Left colon (tissue), 2 donors: Measurements from ENCODE around the gene ATP2C1. TPM values are rescaled to one million over a fixed set of nuclear protein-coding genes. Genes with fewer than 3 reads are reported as not detected.

ENCODE experiments used
- ATAC-seq: fragments of 200-7000 bp; cut with Tn5 transposase; one replicate; pipeline ENCODE4 v1.9.1; 2020; ENCODE audit warnings: mild to moderate bottlenecking, moderate library complexity
- DNase-seq, 2 donors: peaks; one replicate each; pipeline ENCODE4 v3.0.0-alpha.2; 2020
- intact Hi-C, 2 donors: fragments of 100-400 bp; cut with DNase I in 1 of 2; cut with micrococcal nuclease in 1 of 2; formaldehyde crosslinking; loops; one replicate each; pipeline versions ENCODE4 v1.11.2 to v1.14.0; 2022; cut with DNase I, micrococcal nuclease
- total RNA-seq, 2 donors: library from RNA; stranded (reverse); fragmentation: NEBNext Ultra II Directional; extraction: Animal tissue kit (Norgen Biotek cat#: 25700); gene quantifications; one replicate each; pipeline ENCODE4 v1.2.1, GENCODE V29; 2021
- donor health status: DM: no; HTN: no; CAD: no.
- donor health status: DM: yes; HTN: yes; CAD: no.

The ATP2C1 gene
- total RNA-seq, 2 donors from 2014 or later = 62.8 to 65.7 TPM

- DNase-seq (peak; percentile 46 to 67), ATAC-seq (peak; percentile 31)
- intact Hi-C loops = loop anchor here in 1 of 2 donors (10.0 kb wide), 1 partner anchor 130 kb away; the partner anchor contains the start of genes ASTE1 and NEK11
These were observed 474 bp downstream of the ATP2C1 start for GRCh38 chr3:130894130-130894985.

- intact Hi-C loops = loop anchor here in 1 of 2 donors (10.0 kb wide), 1 partner anchor 130 kb away; the partner anchor contains the start of genes ASTE1 and NEK11
- DNase-seq (no peak), ATAC-seq (no peak)
These were observed 1.0 kb downstream of the ATP2C1 start for GRCh38 chr3:130894986-130895280.

GRCh38 chr3:130895690-130896488 lies 2.0 kb downstream of the ATP2C1 start:
- no peak for ATAC-seq
- intact Hi-C loops = loop anchor here in 1 of 2 donors (10.0 kb wide), 1 partner anchor 129 kb away; the partner anchor contains the start of genes ASTE1 and NEK11
- no peak for DNase-seq

GRCh38 chr3:130897316-130897715 lies 3.4 kb downstream of the ATP2C1 start:
- DNase-seq (no peak), ATAC-seq (no peak)
- intact Hi-C loops = loop anchor here in 1 of 2 donors (10.0 kb wide), 1 partner anchor 127 kb away; the partner anchor contains the start of genes ASTE1 and NEK11

GRCh38 chr3:130900959-130901358 lies 7.1 kb downstream of the ATP2C1 start:
- no peak for ATAC-seq
- intact Hi-C loops = no loop called here
- DNase-seq = no peak

- DNase-seq (no peak), ATAC-seq (no peak)
- intact Hi-C loops = no loop called here
These were observed 7.8 kb downstream of the ATP2C1 start for GRCh38 chr3:130901463-130902204.

GRCh38 chr3:130903412-130903908 lies 9.6 kb downstream of the ATP2C1 start:
- intact Hi-C loops = no loop called here
- DNase-seq (no peak), ATAC-seq (no peak)

- intact Hi-C loops = no loop called here
- no peak for ATAC-seq
- no peak for DNase-seq
These were observed 10.6 kb downstream of the ATP2C1 start for GRCh38 chr3:130904491-130904890.

- intact Hi-C loops = no loop called here
- DNase-seq = no peak
- ATAC-seq = peak; percentile 93
These were observed 11.7 kb downstream of the ATP2C1 start for GRCh38 chr3:130905551-130905950.

GRCh38 chr3:130906374-130906995 lies 12.6 kb downstream of the ATP2C1 start:
- DNase-seq = no peak
- intact Hi-C loops = no loop called here
- ATAC-seq = no peak

- ATAC-seq = no peak
- intact Hi-C loops = no loop called here
- no peak for DNase-seq
These were observed 13.6 kb downstream of the ATP2C1 start for GRCh38 chr3:130907500-130907899.

GRCh38 chr3:130907966-130908365 lies 14.1 kb downstream of the ATP2C1 start:
- ATAC-seq = no peak
- DNase-seq = no peak
- intact Hi-C loops = no loop called here

- ATAC-seq (no peak), DNase-seq (no peak)
- intact Hi-C loops = no loop called here
These were observed 21.8 kb downstream of the ATP2C1 start for GRCh38 chr3:130915567-130916292.

- no peak for ATAC-seq
- intact Hi-C loops = no loop called here
- no peak for DNase-seq
These were observed 22.8 kb downstream of the ATP2C1 start for GRCh38 chr3:130916507-130917167.

GRCh38 chr3:130918328-130918727 lies 24.4 kb downstream of the ATP2C1 start:
- ATAC-seq = peak; percentile 27
- no peak for DNase-seq
- intact Hi-C loops = no loop called here

GRCh38 chr3:130925628-130926027 lies 31.7 kb downstream of the ATP2C1 start:
- intact Hi-C loops = no loop called here
- no peak for ATAC-seq
- DNase-seq = no peak

GRCh38 chr3:130926504-130926903 lies 32.6 kb downstream of the ATP2C1 start:
- ATAC-seq (no peak), DNase-seq (no peak)
- intact Hi-C loops = no loop called here
